IPS-18c (cell line): ENCODE data around the gene ZNF575.
"Not testable (repeated sequence)": the region's sequence is repeated elsewhere in the genome, so short reads cannot be mapped to it uniquely, and the experiment has no call there.

Source experiments
- H3K4me3 ChIP-seq: 2 replicates; pipeline ENCODE4 v1.7.0; 2013; ENCODE audit warnings: low read depth, mild to moderate bottlenecking, low read length, moderate library complexity; ENCODE audit not compliant: insufficient read depth
- H3K9me3 ChIP-seq: one replicate; pipeline ENCODE4 v1.6.1; 2013; ENCODE audit warnings: mild to moderate bottlenecking, low read length, moderate library complexity; ENCODE audit not compliant: control insufficient read depth, insufficient read depth

Gene ZNF575

DNA sequence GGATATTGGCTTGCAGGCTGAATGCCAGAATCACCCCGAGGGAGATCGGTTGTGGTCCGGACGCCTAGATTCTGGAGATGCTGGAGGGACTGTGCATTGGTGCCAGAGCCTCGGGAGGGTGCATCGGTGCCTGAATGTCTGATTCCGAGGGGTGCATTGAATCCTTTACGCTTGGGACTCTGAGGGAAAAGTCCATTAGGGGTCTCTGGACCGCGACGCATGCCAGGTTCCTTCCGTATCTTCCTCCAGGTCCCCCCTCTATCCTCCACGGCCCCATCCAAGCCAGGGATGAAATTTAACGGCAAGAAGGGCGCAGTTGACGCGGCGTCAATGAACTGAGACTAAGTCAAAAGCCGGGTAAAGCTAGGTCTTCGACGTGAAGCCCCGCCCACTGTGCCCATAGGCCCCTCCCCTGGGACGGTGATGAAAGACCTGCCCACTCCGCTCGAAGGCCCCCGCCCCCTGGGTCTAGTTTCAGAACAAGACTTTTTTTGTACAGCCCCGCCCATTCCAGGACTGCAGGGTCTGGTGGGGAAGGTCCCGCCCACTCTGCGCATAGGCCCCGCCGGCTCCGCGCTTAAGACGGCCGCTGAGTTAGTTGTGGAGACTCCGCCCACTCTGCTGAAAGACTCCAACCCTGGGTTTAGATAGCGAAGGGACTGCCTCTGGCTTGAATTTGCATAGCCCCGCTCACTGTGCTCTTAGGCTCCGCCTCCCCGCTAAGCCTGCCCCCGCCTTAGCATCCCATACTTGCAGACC, 737 bp downstream of the ZNF575 start:
- Histone ChIP-seq H3K9me3 (no peaks in the 10 kb centered on the region), H3K4me3 (peak overlapping the region; percentile 71)

DNA sequence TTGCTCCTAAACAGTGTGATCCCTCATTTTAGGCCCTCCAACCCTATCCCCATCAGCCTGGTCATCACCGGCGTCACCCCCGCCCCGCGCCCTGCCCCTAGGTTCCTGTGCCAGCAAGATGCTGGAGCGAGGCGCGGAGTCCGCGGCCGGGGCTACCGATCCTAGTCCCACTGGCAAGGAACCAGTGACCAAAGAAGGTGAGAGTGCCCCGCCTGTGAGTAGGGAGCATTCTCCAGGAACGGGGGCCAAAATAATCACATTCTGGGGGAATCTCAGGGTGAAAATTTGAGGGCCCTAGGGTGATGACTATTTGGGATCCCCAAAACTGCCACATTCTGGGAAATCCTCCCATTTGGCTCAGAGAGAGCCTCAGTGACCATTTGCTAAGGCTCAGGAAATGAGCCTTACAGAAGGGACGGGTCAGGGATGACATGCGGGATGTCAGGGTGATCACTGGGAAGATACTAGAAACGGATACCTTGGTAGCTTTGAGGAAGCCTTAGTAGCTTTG, 1.4 kb downstream of the ZNF575 start:
- Histone ChIP-seq H3K9me3 (no peaks in the 10 kb centered on the region), H3K4me3 (peak overlapping the region; percentile 71; the same call in 1 of the 2 replicates)

DNA sequence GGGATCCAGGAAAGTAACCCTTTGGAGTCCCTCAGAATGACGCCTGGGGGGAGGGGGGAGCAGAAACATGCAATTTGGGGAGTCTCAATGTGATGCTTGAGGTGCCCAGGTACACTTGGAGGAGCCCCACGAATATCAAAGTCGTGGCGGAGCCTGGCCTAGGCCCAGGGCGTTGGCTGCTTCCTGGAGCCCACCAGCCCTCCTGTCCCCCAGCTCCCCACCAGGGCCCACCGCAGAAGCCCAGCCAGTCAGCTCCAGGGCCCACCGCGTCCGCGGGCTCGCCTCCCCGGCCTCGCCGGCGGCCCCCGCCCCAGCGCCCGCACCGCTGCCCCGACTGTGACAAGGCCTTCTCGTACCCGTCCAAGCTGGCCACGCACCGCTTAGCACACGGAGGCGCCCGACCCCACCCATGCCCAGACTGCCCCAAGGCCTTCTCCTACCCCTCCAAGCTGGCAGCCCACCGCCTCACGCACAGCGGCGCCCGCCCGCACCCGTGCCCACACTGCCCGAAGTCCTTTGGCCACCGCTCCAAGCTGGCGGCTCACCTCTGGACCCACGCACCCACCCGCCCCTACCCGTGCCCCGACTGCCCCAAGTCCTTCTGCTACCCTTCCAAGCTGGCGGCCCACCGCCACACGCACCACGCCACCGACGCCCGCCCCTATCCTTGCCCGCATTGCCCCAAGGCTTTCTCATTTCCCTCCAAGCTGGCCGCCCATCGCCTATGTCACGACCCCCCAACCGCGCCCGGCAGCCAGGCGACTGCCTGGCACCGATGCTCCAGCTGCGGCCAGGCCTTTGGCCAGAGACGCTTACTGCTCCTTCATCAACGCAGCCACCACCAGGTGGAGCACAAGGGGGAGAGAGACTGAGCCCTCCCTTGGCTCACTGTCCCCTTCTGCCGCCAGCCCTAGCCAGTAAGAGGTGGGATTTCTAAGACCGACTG, 2.1 kb downstream of the ZNF575 start:
- no peak overlapping the region for H3K4me3 ChIP-seq

GRCh38 chr19:43538922-43539321, 5.9 kb downstream of the ZNF575 start:
- H3K9me3 ChIP-seq = no peaks in the 10 kb centered on the region
- H3K4me3 ChIP-seq = no peak overlapping the region

More for the DNA sequence above, 2.1 kb downstream of the ZNF575 start:
- no peaks in the 10 kb centered on the region for H3K9me3 ChIP-seq

DNA sequence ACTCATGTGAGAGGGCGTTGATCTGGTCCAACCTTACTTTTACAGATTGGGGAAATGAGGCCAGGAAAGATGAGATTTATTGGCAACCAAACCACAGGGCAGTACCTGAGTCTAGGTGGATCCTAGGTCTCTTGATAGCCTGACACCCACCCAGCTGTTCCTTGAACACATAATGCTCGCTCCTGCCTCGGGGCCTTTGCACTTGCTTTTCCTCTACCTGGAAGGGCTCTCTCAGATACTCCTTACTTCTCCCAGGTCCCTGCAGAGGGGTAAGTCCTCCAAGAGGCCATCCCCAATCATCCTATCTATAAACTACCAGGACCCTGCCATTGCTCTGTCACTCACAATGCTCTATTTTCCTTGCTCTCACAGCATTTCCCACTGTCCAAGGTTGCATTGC, 7.4 kb downstream of the ZNF575 start:
- Histone ChIP-seq H3K4me3 (no peak overlapping the region), H3K9me3 (no peaks in the 10 kb centered on the region)

DNA sequence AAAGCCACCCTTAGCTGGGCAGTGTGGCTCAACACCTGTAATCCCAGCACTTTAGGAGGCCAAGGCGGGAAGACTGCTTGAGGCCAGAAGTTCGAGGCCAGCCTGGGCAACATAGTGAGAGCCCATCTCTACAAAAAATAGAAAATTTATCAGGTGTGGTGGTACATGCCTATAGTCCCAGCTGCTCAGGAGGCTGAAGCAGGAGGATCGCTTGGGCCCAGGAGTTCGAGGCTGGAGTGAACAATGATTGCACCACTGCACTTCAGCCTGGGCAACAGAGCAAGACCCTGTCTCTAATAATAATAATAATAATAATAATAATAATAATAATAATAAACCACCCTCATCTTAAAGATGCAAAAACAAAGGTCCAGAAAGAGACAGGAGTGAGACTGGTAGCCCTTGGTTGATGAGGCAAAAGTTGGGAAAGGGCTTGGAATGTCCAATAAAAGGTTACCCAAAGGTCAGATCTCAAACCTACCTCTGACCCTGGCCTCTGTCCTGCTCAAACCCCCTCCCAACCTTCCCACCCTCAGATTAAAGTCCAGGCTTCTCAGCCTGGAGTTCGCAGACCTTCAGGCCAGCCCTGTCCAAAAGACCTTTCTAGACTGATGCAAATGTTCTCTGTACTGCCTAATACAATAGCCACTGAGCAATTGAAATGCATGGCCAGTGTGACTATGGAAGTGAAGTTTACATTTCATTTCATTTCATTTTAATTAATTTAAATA, 9.1 kb downstream of the ZNF575 start:
- Histone ChIP-seq H3K4me3 (no peak overlapping the region), H3K9me3 (no peaks in the 10 kb centered on the region)

DNA sequence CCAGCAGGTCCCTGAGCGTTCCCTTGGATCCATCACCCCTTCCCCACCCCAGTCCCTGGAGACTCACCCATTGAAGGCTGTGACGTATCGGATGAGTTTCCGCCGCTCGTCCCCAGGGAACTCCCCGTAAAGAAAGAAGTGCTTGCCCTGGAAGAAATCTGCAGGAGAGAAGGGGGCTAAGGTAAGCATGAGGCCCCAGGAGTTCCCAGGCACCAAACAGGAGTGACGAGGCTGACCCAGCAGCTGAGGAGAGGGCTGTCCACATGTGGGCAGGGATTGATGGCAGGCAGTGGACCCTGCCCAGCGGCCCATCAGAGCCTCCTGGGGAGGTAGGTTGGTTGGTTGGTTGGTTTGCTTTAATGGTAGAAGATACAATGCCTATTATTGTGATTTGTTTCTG, 11.1 kb downstream of the ZNF575 start:
- Histone ChIP-seq H3K4me3 (no peak overlapping the region), H3K9me3 (no peaks in the 10 kb centered on the region)

GRCh38 chr19:43545276-43545675, 12.3 kb downstream of the ZNF575 start:
- H3K4me3 ChIP-seq = no peak overlapping the region
- H3K9me3 ChIP-seq = no peaks in the 10 kb centered on the region

GRCh38 chr19:43545981-43546380, 13.0 kb downstream of the ZNF575 start:
- Histone ChIP-seq H3K9me3 (no peaks in the 10 kb centered on the region), H3K4me3 (no peak overlapping the region)

DNA sequence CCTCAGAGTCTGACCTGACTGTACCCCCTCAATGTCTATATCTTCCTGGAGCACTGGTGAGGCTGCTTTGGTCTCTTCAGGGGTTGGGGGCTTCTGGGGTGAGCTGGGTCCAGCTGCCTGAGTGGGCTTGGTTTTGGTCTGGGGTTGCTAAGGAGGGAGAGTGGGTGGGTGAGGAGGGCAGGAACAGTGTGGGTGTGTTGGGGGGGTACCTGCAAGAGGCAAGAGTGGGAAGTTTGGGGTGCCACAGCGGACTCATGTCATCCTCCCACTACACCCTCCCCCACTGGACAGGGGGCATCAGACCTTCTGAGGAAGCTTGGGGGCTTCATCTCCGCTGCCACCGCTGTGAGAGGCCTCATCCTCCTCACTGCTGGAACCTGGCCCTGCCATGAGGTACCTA, 13.6 kb downstream of the ZNF575 start:
- no peak overlapping the region for H3K4me3 ChIP-seq
- no peaks in the 10 kb centered on the region for H3K9me3 ChIP-seq

DNA sequence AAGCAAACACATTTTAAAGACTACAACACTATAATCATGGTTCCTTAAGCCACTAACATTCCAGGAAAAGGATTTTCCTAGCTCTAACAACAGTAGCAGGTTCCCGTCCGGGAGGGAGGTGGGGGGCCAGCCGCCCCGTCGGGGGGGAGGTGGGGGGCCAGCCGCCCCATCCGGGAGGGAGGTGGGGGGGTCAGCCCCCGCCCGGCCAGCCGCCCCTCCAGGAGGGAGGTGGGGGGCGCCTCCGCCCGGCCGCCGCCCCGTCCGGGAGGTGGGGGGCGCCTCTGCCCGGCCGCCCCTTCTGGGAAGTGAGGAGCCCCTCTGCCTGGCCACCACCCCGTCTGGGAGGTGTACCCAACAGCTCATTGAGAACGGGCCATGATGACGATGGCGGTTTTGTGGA, 14.9 kb downstream of the ZNF575 start:
- H3K4me3 ChIP-seq = not testable (repeated sequence)

GRCh38 chr19:43548706-43549105, 15.7 kb downstream of the ZNF575 start:
- H3K9me3 ChIP-seq = no peaks in the 10 kb centered on the region
- no peak overlapping the region for H3K4me3 ChIP-seq

More for the DNA sequence above, 14.9 kb downstream of the ZNF575 start:
- H3K9me3 ChIP-seq = not testable (repeated sequence)

DNA sequence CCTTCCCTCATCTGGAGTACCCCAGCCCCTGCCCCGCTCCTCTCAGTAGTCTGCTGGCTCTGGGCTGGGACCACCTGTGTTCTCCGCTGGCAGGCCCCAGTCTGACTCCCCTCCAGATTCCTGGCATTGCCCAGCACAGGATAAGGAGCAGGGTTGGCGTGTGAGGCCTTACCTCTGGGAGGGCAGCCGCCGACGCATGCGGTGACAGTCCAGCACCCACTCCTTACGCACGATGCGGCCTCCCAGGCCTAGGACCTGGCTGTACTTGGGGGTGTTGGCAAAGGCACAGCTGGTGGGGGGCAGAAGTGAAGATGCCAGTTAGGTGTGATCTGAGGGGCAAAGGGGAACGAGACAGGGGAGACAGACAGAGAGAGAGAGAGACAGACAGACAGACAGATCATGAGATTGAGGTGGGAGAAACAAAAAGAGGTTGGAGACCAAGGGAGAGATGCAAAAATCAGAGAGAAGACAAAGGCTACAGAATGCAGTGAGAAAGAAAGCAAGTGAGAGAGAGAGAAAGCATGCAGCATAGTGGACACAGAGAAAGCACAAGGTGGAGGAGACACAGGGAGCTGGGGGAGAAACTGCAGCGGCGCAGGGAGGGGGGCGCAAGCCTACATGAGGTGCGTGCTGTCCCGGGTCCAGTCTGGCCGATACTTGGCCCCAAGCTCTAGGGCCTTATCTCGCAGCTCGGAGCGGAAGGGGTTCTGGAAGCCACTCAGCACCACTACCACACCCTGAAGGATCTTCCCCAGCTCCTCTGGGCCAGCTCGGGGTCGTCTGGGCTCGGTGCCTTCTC, 18.6 kb downstream of the ZNF575 start:
- no peak overlapping the region for H3K4me3 ChIP-seq
- H3K9me3 ChIP-seq = no peaks in the 10 kb centered on the region

GRCh38 chr19:43552198-43552450, 19.1 kb downstream of the ZNF575 start:
- no peaks in the 10 kb centered on the region for H3K9me3 ChIP-seq
- H3K4me3 ChIP-seq = no peak overlapping the region

GRCh38 chr19:43552616-43553015, 19.6 kb downstream of the ZNF575 start:
- Histone ChIP-seq H3K9me3 (no peaks in the 10 kb centered on the region), H3K4me3 (no peak overlapping the region)

DNA sequence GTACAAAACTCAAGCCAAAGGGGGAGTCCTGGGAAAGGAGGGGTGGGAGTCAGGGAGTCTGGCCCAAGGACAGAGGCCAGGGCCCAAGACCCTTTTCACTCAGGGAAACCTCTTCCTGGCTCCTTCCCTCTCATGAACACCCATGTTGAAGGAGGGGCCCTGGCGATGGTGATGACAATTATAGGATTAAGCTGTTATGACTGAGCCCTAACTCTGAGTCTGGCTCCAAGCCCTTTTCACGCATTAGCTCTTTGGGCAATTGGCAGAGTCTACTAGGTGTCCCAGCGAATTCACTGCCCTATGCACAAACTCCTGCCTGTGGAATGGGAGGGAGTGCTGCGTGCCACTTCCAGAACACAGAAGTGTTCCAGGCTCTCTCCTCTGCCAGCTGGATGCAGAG, 20.7 kb downstream of the ZNF575 start:
- H3K4me3 ChIP-seq = no peak overlapping the region
- no peaks in the 10 kb centered on the region for H3K9me3 ChIP-seq

DNA sequence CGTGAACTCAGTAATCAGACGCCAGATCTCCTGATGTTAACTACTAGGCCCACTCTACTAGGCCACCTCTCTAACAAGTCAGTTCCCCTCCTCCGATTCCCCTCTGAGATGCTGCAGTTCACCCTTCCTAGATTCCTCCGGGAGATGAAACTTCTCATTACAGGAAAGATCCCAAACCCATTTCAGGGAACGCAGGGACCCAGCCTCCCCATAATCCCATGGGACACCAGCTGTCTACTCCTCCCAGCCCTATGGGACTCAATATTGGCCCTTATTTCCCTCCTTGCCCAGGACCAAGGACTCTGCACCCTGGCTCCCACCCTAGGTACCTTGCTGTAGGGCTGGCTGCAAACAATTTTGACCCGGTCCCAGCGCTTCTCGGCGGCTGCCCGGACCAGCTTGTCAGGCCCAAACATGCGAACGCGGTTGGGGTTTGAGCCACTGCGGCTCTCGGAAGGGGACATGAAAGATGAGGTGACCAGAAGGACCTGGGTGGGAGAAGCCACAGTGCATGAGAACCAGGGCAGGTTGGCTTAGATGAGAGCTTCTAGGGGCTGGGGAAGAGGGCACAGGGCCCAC, 21.4 kb downstream of the ZNF575 start:
- H3K9me3 ChIP-seq = no peaks in the 10 kb centered on the region
- H3K4me3 ChIP-seq = no peak overlapping the region
